Medulla oblongata (tissue), 1 donor: ENCODE measurements around the gene SLC35A4.
"Not testable (repeated sequence)": the region's sequence is repeated elsewhere in the genome, so short reads cannot be mapped to it uniquely, and the experiment has no call there.

Source experiments
- DNase-seq: peaks from one replicate; pipeline ENCODE4 v3.0.0-alpha.2; 2015; ENCODE audit errors: extremely low spot score

SLC35A4 gene

GRCh38 chr5:140558542-140558941, 6.1 kb upstream of the SLC35A4 start:
- no peak for DNase-seq

- DNase-seq, result no peak
These were observed 4.4 kb upstream of the SLC35A4 start for GRCh38 chr5:140560227-140560626.

- no peak for DNase-seq
These were observed 2.7 kb upstream of the SLC35A4 start for GRCh38 chr5:140561753-140562523.

GRCh38 chr5:140563596-140563995, 1.0 kb upstream of the SLC35A4 start:
- no peak for DNase-seq

GRCh38 chr5:140565024-140565779, 574 bp downstream of the SLC35A4 start:
- DNase-seq, result no peak

GRCh38 chr5:140565780-140566095, 1.1 kb downstream of the SLC35A4 start:
- DNase-seq, result no peak

- DNase-seq, result no peak
These were observed 2.0 kb downstream of the SLC35A4 start for GRCh38 chr5:140566665-140567064.

GRCh38 chr5:140567136-140567818, 2.6 kb downstream of the SLC35A4 start:
- no peak for DNase-seq

GRCh38 chr5:140567871-140568270, 3.2 kb downstream of the SLC35A4 start:
- DNase-seq, result no peak

GRCh38 chr5:140568443-140569063, 3.9 kb downstream of the SLC35A4 start:
- DNase-seq, result no peak

- peak; percentile 79 for DNase-seq
These were observed 4.6 kb downstream of the SLC35A4 start for GRCh38 chr5:140569197-140569596.

- DNase-seq, result no peak
These were observed 5.4 kb downstream of the SLC35A4 start for GRCh38 chr5:140570058-140570457.

GRCh38 chr5:140570488-140570887, 5.9 kb downstream of the SLC35A4 start:
- no peak for DNase-seq

GRCh38 chr5:140571105-140571504, 6.5 kb downstream of the SLC35A4 start:
- no peak for DNase-seq

GRCh38 chr5:140573683-140574082, 9.1 kb downstream of the SLC35A4 start:
- no peak for DNase-seq

- no peak for DNase-seq
These were observed 9.5 kb downstream of the SLC35A4 start for GRCh38 chr5:140574165-140574564.

GRCh38 chr5:140575309-140575708, 10.7 kb downstream of the SLC35A4 start:
- DNase-seq, result peak; percentile 84

- DNase-seq, result peak; percentile 24
These were observed 12.2 kb downstream of the SLC35A4 start for GRCh38 chr5:140576776-140577201.

- not testable (repeated sequence) for DNase-seq
These were observed 14.6 kb downstream of the SLC35A4 start for GRCh38 chr5:140579188-140579747.

- DNase-seq, result no peak
These were observed 22.9 kb downstream of the SLC35A4 start for GRCh38 chr5:140587495-140587894.

- DNase-seq, result no peak
These were observed 23.9 kb downstream of the SLC35A4 start for GRCh38 chr5:140588311-140589070.
